OCI-LY7 (cell line): ENCODE data around the gene DUSP7. TPM values are rescaled to one million over a fixed set of nuclear protein-coding genes. Genes with fewer than 3 reads are reported as not detected.

Experiments
- BruUV-seq: library from RNA; stranded (reverse); fragments of 400-500 nt; replicated peaks from 2 replicates; lab custom pipeline; 2021; lab: Mats Ljungman, UMichigan
- CTCF ChIA-PET: fragments of 300-600 bp; sonication (Branson Sonifier 250); formaldehyde crosslinking; loops from one replicate; lab custom pipeline; 2022; ENCODE audit warnings: antibody characterized with exemption; ENCODE audit not compliant: unreplicated experiment; lab: Charles Lee
- POLR2A ChIA-PET: fragments of 300-600 bp; sonication (Branson Sonifier 250); formaldehyde crosslinking; loops from one replicate; lab custom pipeline; 2022; ENCODE audit warnings: antibody characterized with exemption; lab: Charles Lee
- DNase-seq: peaks from one replicate; pipeline ENCODE4 v3.0.0-alpha.2; 2015; ENCODE audit warnings: low spot score
- H2AFZ ChIP-seq: fragments of 200-600 bp; sonication (generic), shearing (Covaris generic); 2 replicates; pipeline ENCODE4 v1.6.1; 2014; ENCODE audit warnings: mild to moderate bottlenecking, antibody characterized with exemption, low read length, moderate library complexity
- H3K27ac ChIP-seq: fragments of 200-600 bp; sonication (generic); 2 replicates; pipeline ENCODE4 v1.5.1; 2014; ENCODE audit warnings: mixed run types, low read depth, mild to moderate bottlenecking, moderate library complexity, low read length, inconsistent platforms; ENCODE audit not compliant: poor library complexity, severe bottlenecking
- H3K36me3 ChIP-seq: fragments of 200-600 bp; sonication (generic); 2 replicates; pipeline ENCODE4 v1.6.1; 2014; ENCODE audit warnings: mild to moderate bottlenecking, antibody characterized with exemption, low read length, moderate library complexity, mixed read lengths; ENCODE audit not compliant: insufficient read depth
- H3K4me1 ChIP-seq: fragments of 200-600 bp; sonication (generic); 2 replicates; pipeline ENCODE4 v1.5.1; 2014; ENCODE audit warnings: mild to moderate bottlenecking, low read length; ENCODE audit not compliant: insufficient read depth, poor library complexity, severe bottlenecking
- H3K4me2 ChIP-seq: fragments of 200-600 bp; sonication (generic); 2 replicates; pipeline ENCODE4 v1.6.1; 2014; ENCODE audit warnings: mild to moderate bottlenecking, low read length
- H3K4me3 ChIP-seq: fragments of 200-600 bp; sonication (generic); 2 replicates; pipeline ENCODE4 v1.5.1; 2014; ENCODE audit warnings: mild to moderate bottlenecking, low read depth, low read length; ENCODE audit not compliant: poor library complexity, severe bottlenecking
- H3K79me2 ChIP-seq: fragments of 200-600 bp; sonication (generic); 2 replicates; pipeline ENCODE4 v1.6.1; 2016; ENCODE audit warnings: low read depth, mild to moderate bottlenecking, low read length, moderate library complexity, mixed read lengths; ENCODE audit not compliant: insufficient read depth
- H3K9me2 ChIP-seq: fragments of 200-600 bp; sonication (generic); 2 replicates; pipeline ENCODE4 v1.6.1; 2016; ENCODE audit warnings: mild to moderate bottlenecking, low read length, mixed read lengths; ENCODE audit not compliant: insufficient read depth
- H3K9me3 ChIP-seq: fragments of 200-600 bp; sonication (generic); 2 replicates; pipeline ENCODE4 v1.6.1; 2014; ENCODE audit warnings: mild to moderate bottlenecking, mixed run types, low read length, mixed read lengths
- H4K20me1 ChIP-seq: fragments of 200-600 bp; sonication (generic); 2 replicates; pipeline ENCODE4 v1.6.1; 2014; ENCODE audit warnings: mild to moderate bottlenecking, antibody characterized with exemption, low read length, moderate library complexity, mixed read lengths; ENCODE audit not compliant: insufficient read depth
- EZH2phosphoT487 ChIP-seq: fragments of 200-600 bp; sonication (generic); IDR thresholded peaks from 2 replicates; pipeline ENCODE4 v1.6.1; 2018; ENCODE audit warnings: low read depth, borderline replicate concordance, mild to moderate bottlenecking, mixed run types, antibody characterized with exemption, low read length, moderate library complexity, mixed read lengths
- intact Hi-C: fragments of 100-400 bp; cut with micrococcal nuclease; formaldehyde crosslinking; loops from one replicate; pipeline ENCODE4 v1.10.0; 2022; ENCODE audit not compliant: unreplicated experiment
- total RNA-seq, 2 experiments: library from RNA; depleted of rRNA in 1 of 2; stranded (reverse); fragments of >200 nt in 1 of 2; shearing (Covaris generic) in 1 of 2; gene quantifications; 2 replicates each; pipeline ENCODE4 v1.2.3, GENCODE V29; 2014 to 2022
- TF ChIP-seq, protein P1 (sequence below): fragments of 200-600 bp; sonication (generic); conservative IDR thresholded peaks from 2 replicates; pipeline ENCODE4 v1.5.1; 2014; ENCODE audit warnings: mild to moderate bottlenecking, antibody characterized with exemption, low read length, moderate library complexity, mixed read lengths

The DUSP7 gene
- total RNA-seq, 2 experiments from 2014 or later = 11.4 to 14.4 TPM

DNA sequence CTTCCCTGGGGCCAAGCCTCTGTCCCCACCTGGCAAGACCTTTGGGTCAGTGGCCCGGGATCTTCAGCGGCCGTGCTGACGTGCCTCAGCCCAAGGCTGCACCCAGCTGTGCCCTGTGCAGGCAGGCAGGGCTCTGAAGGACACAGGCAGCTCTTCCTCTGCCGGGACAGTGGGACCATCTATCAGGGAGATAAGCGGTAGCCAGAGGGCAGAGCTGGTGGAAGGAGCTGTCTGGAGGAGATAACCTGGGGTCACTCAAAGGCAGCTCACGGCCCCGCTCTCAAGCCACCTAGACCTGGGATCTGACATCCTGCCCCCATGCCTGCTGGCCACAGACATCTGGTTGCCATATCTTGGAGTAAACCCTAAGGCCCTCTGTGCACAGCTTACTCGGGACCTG lies 27.3 kb downstream of the DUSP7 start:
- ChIA-PET POLR2A (no interaction called here), CTCF (no interaction called here)
- intact Hi-C loops = no loop called here
- Histone ChIP-seq H3K9me3 (no peaks in the 10 kb centered on the region), H4K20me1 (no peaks in the 10 kb centered on the region), H3K4me1 (peaks cover 2% of the 10 kb centered on the region), H3K27ac (no peak overlapping the region), H2AFZ (no peak overlapping the region), H3K9me2 (no peaks in the 10 kb centered on the region), H3K4me2 (no peak overlapping the region), H3K79me2 (no peaks in the 10 kb centered on the region), H3K4me3 (no peak overlapping the region), H3K36me3 (no peaks in the 10 kb centered on the region)
- BruUV-seq = no TSS peak
- no peak for DNase-seq
- TF ChIP-seq EZH2phosphoT487 = no peak

DNA sequence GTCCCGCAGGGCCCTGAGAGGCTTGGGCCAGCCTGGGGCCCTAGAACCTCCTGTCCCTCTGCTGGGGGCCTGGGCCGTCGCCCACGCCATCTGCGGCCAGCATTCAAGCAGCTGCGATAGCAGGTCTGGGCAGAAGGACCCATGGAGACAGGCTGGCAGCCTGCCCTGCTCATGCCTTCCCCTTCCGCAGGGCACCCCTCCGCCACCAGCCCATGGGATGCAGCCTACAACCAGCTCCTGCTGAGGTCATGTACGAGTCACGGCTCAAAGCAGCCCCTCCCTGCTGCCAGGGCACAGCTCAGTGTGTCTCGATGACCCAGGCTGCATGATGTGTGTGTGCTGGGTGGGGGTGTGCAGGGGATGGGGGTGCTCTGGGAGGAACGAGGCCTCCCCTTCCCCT lies 27.8 kb downstream of the DUSP7 start:
- ChIA-PET CTCF (no interaction called here), POLR2A (no interaction called here)

DNA sequence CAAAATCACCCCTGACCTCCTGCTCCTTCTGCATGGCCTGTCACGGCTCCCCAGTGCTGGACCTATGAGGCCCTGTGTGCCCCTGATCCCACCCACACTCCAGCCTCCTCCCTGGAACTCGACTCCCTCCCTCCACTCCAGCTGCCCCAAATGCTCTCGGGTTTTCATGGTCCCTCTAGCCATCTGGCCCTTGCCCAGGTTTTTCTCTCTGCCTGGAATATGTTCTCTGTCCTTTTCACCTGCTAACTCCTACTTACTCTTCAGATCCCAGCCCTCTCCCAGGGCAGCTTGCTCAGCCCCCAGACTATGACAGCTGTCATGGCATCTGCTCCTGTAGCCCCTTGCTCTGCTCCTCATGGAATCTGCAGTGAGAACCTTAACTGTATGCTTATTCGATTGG lies 30.3 kb downstream of the DUSP7 start:
- no peak overlapping the region for H2AFZ ChIP-seq
- ChIA-PET CTCF (no interaction called here), POLR2A (interaction anchor here (1.5 kb wide), 1 partner anchor 13 kb away, joined by 4 read pairs; no protein-coding TSS in a partner anchor)
- no peaks in the 10 kb centered on the region for H3K79me2 ChIP-seq
- no peak overlapping the region for H3K4me2 ChIP-seq
- intact Hi-C loops = no loop called here
- no peak overlapping the region for H3K27ac ChIP-seq
- no peaks in the 10 kb centered on the region for H4K20me1 ChIP-seq
- TF ChIP-seq EZH2phosphoT487 = no peak
- TF ChIP-seq, protein P1, sequence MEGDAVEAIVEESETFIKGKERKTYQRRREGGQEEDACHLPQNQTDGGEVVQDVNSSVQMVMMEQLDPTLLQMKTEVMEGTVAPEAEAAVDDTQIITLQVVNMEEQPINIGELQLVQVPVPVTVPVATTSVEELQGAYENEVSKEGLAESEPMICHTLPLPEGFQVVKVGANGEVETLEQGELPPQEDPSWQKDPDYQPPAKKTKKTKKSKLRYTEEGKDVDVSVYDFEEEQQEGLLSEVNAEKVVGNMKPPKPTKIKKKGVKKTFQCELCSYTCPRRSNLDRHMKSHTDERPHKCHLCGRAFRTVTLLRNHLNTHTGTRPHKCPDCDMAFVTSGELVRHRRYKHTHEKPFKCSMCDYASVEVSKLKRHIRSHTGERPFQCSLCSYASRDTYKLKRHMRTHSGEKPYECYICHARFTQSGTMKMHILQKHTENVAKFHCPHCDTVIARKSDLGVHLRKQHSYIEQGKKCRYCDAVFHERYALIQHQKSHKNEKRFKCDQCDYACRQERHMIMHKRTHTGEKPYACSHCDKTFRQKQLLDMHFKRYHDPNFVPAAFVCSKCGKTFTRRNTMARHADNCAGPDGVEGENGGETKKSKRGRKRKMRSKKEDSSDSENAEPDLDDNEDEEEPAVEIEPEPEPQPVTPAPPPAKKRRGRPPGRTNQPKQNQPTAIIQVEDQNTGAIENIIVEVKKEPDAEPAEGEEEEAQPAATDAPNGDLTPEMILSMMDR = no peak
- peaks cover 9% of the 10 kb centered on the region for H3K4me1 ChIP-seq
- H3K9me2 ChIP-seq = no peaks in the 10 kb centered on the region
- H3K4me3 ChIP-seq = no peak overlapping the region
- DNase-seq = no peak
- H3K9me3 ChIP-seq = no peaks in the 10 kb centered on the region
- no peaks in the 10 kb centered on the region for H3K36me3 ChIP-seq
- BruUV-seq = no TSS peak

More for the DNA sequence above, 27.8 kb downstream of the DUSP7 start:
- TF ChIP-seq EZH2phosphoT487 = no peak
- TF ChIP-seq, protein P1 = no peak
- BruUV-seq = no TSS peak
- Histone ChIP-seq H3K9me3 (no peaks in the 10 kb centered on the region), H3K9me2 (no peaks in the 10 kb centered on the region), H4K20me1 (no peaks in the 10 kb centered on the region), H3K4me3 (no peak overlapping the region), H3K4me1 (peaks cover 7% of the 10 kb centered on the region), H3K27ac (no peak overlapping the region), H2AFZ (no peak overlapping the region), H3K36me3 (no peaks in the 10 kb centered on the region), H3K4me2 (no peak overlapping the region), H3K79me2 (no peaks in the 10 kb centered on the region)
- intact Hi-C loops = no loop called here
- DNase-seq = no peak
